HG02885 (cell line): ENCODE measurements around the gene SYNDIG1.

Source experiments
- ATAC-seq: cut with Tn5 transposase; IDR thresholded peaks from one replicate; pipeline ENCODE4 v1.9.1; 2021; ENCODE audit warnings: mild to moderate bottlenecking; ENCODE audit not compliant: unreplicated experiment, poor library complexity

Gene SYNDIG1

GRCh38 chr20:24667689-24668383 lies 198.4 kb downstream of the SYNDIG1 start:
- no peak for ATAC-seq

DNA sequence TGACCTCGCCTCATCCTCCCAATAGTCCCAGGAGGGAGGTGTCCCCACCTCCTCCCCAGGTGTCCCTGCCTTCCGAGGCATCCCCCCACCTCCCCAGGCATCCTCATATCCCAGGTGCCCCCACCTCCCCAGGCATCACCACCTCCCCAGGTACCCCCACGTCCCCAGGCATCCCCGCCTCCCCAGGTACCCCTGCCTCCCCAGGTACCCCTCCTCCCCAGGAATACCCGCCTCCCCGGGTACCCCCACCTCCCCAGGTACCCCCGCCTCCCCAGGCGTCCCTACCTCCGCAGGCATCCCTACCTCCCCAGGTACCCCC lies 198.9 kb downstream of the SYNDIG1 start:
- no peak for ATAC-seq

DNA sequence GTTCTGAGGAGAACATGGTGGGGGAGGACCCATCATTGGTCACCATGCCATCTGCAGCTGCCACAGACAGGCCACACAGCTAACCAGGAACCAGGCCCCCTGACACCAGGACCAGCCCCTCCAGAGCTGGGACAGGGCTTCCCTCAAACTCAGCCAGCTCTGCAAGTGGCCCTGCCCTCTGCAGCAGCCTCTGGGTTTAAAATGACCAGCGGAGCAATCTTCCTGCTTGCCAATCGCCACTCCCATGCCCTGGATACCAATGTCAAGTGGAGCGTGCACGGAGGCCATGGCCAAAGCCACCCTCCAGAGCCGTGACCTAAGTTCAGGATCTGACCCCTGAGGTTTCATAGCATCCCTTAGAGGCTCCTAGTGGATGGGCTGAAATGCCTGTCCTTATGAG lies 199.4 kb downstream of the SYNDIG1 start:
- ATAC-seq, result no peak

DNA sequence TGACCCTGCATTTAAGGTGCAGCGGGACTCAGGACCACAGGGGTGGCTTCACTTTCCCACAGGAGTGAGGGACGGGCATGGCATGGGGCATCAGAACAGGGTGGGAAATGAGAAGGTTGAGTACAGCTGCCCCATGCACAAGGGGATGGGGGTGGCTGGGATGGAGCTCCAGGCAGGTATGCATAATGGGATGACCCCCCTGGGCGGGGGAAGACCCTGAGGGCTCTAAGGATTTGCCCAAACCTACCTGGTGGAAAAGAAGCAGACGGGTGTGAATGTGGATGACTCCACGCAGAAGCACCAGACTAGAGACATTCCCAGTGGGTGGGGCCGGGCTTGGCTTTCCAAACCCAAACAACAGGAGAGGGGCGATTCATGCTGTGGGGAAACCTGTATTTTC lies 200.3 kb downstream of the SYNDIG1 start:
- no peak for ATAC-seq

GRCh38 chr20:24670341-24670872 lies 201.0 kb downstream of the SYNDIG1 start:
- ATAC-seq, result no peak

DNA sequence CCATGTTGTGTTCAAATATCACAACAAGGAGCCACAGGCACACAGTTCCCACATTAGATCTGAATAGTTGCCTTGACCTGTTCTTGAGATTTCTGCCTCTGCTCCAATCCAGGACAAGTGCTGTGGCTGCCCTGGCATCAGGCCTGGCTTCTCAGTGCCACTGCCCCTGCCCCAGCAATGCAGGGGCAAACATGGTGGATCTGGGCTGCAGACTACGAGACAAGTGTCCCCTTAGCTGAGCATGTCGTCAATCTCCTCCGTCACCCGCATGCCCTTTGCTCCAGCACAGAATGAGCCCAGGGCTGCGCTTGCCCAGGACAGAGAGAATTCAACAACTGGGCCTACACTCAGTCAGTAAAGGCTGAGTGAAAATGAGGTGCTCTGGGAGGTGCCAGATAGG lies 201.6 kb downstream of the SYNDIG1 start:
- ATAC-seq, result no peak

DNA sequence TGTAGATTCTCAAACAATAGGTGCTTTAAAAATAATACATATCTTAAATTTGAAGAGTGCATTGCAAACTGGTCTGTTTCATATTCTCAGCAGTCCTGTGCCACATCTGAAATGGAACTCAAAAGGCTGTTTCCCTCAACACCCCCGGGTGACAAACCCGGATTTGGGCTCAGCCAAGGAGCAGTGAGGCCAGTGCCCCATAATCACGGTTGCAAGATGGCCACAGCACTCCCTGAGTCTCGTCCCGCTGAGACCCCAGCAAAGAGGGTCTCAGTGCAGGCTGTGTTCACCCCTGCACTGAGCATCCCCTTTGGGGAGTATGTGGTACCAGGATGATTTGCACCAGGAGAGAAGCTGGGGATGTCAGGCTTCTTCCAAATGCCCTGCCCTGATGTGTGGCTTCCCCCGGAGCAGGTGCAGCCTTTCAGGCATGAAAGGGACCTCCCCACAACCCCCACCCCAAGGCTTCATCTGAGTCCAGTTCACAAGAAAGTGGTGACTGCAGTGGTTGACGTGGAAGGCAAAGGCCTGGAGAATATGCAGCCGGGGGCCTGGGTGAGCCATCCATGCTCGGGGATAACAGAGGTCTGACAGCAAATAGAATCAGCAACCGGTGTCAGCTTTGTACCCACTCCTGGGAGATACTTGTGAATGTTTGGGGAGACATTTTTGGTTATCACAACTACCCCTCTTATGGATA lies 202.9 kb downstream of the SYNDIG1 start:
- no peak for ATAC-seq

DNA sequence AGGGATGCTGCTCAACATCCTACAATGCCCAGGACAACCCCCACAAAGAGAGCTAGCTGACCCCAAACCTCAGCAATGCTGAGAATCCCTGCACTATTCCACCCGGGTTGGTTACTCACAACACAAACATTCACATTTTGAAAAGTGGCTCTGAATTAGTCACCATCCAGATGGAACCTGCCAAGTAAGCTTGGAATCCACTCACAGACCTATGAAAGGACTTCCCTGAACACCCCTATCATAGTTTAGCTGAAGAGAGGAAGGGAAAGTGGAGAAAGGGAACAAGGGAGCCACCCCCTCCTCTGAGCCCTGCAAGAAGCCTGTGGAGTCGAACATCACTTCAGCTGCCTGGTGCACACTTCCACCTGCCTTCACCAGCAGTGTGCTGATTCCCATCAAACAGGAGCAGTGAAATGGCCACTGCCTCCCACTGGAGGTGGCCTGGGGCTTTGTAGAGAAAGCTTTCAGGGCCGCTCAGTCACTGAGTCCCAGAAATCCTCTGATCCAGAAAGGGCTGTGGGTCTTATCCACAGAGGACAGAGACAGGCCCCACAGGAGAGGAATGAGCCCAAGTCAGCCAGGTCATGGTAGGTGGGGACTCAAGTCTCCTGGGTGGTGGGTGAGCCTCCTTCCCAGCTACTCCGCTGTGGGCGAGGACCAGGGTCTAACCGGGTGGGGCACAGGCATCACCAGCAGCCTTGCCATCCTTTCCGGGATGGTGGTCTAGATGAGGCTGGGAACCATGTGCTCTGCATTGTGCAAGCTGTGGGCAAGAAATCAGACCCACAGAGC lies 203.7 kb downstream of the SYNDIG1 start:
- no peak for ATAC-seq

- no peak for ATAC-seq
Measured at GRCh38 chr20:24673678-24674570, 204.5 kb downstream of the SYNDIG1 start.

- ATAC-seq, result no peak
Measured at GRCh38 chr20:24674921-24675605, 205.6 kb downstream of the SYNDIG1 start.

GRCh38 chr20:24675651-24676352 lies 206.4 kb downstream of the SYNDIG1 start:
- ATAC-seq, result no peak

DNA sequence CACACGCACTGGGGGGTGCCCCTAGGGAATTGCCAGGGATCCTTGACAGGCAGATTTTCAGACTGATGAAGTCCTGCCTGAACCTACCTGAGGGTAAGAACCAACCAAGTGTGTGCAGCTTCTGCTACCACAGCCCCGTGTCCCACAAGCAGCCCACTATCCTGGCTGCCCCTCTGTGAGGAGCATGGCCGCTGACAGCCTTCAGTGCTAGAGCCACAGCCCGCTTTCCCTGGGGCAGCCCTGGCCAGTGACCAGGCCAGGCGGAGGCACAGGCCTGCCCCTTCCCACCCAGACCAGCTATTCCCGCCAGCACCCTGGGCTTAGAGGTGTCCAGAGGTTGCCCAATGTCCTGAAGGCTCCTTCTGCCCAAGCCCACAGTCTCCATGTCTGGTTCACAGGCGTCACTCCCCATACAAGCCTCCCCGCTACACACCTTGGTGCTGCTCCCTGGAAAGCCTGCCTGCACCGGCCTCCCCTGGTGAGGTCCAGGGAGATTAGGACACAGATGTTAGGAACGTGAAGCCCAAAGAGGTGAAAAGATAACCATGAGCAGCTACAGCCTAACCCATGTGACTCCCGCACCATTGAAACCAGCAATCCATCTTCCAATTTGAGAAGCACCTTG lies 207.0 kb downstream of the SYNDIG1 start:
- no peak for ATAC-seq

DNA sequence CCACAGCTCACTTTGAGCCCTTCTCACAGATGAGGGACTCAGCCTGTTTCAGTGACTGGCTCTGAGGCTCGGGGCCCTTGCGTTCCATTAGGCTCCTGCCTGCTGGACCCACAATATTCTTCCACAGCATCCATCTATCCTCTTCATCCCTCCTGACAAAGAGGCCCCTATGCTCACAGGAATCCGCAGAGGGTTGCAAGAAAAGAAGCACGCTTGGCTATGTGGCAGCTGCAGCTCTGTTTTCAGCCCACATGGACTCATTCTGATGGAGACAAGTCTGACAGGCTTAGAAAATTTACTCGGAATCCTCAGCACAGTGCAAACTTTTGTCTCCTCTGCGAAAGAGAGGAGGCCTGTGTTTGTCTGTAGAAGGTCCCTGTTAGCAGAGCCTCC lies 207.5 kb downstream of the SYNDIG1 start:
- ATAC-seq, result no peak

- no peak for ATAC-seq
Measured at GRCh38 chr20:24677626-24678315, 208.3 kb downstream of the SYNDIG1 start.

- no peak for ATAC-seq
Measured at GRCh38 chr20:24678351-24679106, 209.1 kb downstream of the SYNDIG1 start.

DNA sequence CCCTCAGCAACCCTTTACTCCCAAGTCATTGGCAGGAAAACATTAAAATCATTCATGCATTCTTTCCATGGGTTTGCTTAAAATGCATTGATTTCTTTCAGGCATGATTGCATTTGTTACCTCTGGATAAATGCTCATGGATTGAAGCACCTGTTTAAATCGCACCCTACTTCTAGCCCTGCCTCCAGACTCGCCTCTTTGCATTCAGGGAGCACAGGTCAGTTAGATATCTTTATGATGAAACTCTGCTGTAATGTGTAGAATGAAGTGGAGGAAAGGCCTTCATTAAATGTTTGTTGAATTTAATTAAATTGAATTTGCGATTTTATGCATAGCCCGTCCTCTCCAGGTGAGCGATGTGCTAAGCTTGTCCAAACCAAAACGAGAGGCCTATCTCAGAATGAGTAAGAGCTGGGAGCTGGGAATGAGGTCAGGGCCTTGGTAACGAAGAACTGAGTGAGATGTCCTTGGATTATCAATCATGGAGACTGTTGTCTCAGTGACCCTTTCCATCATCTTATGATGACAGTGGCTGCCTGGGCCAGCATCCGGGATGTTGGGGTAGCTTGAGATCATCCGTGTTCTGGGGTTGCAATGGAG lies 210.1 kb downstream of the SYNDIG1 start:
- ATAC-seq, result no peak
